NCI-H460 (cell line): ENCODE data around the gene MAJIN. TPM values are rescaled to one million over a fixed set of nuclear protein-coding genes. Genes with fewer than 3 reads are reported as not detected.

Source experiments
- DNase-seq: peaks from one replicate; pipeline ENCODE4 v3.0.0-alpha.2; 2016; ENCODE audit warnings: low read depth; ENCODE audit errors: extremely low read depth
- total RNA-seq: library from RNA; depleted of rRNA; stranded (reverse); fragments of >200 nt; shearing (Covaris generic); gene quantifications from 2 replicates; pipeline ENCODE4 v1.2.3, GENCODE V29; 2014

MAJIN gene
- total RNA-seq, 1 experiment from 2014 or later: not detected

GRCh38 chr11:64916040-64916774 lies 55.7 kb downstream of the MAJIN start:
- no peak for DNase-seq

DNA sequence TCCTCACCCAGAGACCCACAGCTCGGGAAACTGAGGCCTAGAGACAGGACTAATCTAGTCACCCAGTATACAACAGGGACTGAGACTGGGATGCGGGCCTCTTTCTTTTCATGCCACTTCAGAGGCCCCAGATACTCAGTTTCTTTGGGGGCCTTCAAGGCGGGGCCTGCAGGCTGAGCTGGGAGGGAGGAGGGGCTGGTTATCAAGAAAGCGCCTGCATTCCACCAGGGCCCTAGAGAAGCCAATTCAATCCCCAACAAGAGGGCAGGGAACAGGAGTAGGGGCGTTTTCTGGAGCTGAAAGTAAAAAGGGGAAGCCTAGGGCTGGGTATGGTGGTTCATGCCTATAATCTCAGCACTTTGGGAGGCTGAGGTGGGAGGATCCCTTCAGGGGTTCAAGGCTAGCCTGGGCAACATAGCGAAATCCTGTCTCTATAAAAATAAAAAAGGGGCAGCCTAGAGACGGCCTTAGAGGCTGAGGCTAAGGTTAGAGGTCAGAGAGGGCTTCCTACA lies 56.5 kb downstream of the MAJIN start:
- DNase-seq: no peak

GRCh38 chr11:64914123-64914522 lies 57.8 kb downstream of the MAJIN start:
- no peak for DNase-seq

DNA sequence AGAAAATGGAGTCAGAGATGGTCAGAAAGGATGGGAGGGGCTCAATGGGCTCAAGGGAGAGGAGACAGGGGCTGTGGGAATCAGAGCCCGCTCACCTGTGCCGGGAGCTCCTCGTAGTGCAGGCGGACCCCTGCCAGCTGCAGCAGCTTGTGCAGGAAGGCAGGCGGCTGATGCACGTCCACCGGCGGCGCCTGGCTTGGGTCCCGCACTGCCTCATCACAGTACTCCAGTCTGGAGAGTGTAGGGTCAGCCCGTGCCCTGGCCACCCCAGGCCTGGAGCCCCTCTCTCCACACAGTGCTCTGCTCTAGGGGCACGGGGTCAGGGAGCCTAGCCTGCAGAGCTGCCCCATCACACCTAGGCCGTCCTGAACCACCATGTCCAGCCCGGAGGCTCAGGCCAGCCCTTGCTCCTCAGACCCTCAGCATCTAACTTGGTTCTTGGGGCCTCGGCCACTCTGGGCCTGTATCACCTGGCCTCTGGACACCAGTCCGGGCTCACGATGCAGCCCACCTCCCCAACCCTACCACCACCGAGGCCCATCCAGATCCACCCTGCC lies 58.7 kb downstream of the MAJIN start:
- DNase-seq: no peak

DNA sequence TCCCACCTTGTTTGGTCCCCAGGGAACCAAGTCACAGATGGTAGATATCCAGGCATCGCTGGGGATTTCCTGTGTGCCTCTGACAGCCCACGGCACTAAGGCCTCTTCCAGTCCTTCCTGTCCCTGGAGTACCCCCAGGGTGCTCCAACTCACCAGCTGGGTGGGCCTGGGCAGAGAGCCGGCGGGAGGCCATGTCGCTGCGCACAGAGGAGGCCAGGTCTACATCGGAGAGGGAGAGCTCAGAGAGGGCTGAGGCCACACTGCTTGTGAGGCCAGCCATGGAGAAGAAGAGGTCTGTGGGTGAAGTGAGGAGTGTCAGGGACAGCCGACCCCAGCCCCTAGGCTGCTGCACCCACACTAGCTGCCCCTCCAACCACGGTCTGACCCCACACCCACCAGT lies 60.2 kb downstream of the MAJIN start:
- no peak for DNase-seq

- no peak for DNase-seq
Measured at GRCh38 chr11:64911142-64911541, 60.8 kb downstream of the MAJIN start.

GRCh38 chr11:64910451-64911093 lies 61.3 kb downstream of the MAJIN start:
- no peak for DNase-seq

DNA sequence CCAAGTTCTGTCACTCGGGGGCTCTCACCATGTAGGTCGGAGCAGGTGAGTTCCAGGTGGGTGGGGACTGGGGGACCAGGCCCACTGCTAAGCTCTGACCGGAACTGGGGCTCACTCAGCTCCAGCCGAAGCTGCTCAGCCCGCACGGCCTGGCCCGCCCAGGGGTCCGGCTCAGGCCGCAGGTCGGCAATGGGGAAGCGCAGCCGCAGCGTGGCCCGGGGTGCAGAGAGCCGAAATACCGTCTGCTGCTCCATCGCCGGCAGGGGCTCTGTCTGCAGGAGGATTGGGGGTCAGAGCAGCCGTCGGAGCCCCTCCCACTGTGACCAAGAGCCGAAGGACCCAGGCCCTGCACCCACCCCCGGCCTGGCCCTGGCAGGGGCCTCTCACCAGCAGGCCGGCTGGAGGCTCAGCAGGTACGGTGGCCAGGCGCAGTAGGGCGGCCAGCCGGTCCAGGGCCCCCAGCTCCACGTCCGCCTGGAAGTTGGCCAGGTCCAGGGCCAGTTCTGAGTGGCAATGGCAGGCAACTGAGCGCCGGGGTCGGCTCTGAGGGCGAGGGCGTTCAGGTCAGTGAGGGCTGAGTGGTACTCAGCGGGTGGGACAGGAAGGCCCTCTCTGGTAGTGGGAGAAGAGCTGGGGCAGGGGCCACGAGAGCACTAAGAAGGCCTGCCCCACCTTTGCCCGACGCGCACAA lies 62.1 kb downstream of the MAJIN start:
- DNase-seq: no peak

DNA sequence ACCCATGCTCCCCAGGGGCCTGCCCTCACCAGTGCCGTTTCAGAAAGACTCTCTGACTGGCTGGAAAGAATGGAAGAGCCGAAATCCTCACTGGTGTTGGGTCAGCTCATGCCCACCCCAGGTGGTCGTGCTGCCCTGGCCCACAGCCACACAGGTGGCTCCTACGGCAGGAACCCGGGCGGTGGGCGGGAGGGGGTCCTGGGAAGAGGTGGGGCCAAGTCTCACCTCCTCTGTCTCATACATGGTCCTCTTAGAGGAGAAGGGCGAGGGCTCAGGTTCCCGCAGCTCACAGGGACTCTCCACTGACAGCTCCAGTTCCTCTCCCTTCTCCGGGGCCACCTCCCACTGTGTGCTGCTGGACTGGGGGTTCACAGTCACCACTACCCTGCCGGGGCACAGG lies 63.1 kb downstream of the MAJIN start:
- no peak for DNase-seq

DNA sequence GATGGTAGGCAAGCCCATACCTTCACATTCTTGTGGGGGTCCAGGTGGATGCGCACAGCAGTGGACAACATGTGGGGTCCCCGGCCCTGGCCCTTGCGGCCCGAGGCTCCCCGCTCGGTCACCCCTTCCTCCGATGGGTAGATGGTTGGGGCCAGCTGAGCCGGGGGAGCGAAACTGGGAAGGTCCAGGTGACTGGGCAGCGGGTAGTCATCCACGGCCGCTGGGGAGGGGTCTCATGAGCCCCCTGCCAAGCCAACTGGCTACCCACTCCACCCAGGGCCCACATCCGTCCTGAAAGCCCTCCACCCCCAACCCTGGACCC lies 65.6 kb downstream of the MAJIN start:
- DNase-seq: no peak

GRCh38 chr11:64905516-64906313 lies 66.2 kb downstream of the MAJIN start:
- DNase-seq: no peak

- DNase-seq: no peak
Measured at GRCh38 chr11:64903291-64903833, 68.5 kb downstream of the MAJIN start.

DNA sequence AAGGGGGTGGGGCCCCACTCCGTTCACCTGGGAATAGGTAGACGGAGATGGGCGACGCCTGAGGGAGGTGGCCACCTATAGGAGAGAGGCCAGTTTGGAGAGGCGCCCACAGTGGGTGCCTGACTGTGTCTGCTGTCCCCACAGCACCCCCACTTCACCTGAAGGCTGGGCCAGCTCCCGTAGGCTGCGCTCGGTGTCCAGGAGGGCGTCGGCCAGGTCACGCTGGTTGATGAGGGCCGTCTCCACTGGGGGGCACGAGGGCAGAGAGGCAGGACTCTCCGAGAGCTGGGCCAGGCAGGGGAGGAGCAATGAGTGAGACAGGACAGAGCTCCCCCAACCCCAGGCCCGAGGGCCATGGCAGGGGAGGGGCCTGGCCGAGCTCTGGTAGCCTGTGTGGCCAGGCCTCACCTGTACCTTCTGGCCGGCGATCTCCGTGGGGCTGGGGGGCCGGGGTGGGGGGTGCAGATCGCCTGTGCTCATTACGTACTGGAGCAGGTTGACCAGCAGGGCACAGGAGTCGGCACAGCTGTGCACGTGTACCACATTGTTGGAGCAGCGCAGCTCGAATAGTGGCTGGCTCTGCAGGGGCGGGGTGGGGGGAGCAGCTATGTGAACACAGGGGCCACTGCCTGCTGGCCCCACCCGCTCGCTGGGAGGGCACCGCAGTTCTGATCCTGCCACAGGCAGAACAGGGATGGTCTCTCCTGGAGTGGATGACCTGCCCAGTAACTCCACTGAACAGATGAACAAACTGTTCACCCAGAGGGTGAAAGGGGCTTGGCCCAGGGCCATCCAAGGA lies 69.6 kb downstream of the MAJIN start:
- no peak for DNase-seq

- DNase-seq: no peak
Measured at GRCh38 chr11:64900774-64901173, 71.1 kb downstream of the MAJIN start.

DNA sequence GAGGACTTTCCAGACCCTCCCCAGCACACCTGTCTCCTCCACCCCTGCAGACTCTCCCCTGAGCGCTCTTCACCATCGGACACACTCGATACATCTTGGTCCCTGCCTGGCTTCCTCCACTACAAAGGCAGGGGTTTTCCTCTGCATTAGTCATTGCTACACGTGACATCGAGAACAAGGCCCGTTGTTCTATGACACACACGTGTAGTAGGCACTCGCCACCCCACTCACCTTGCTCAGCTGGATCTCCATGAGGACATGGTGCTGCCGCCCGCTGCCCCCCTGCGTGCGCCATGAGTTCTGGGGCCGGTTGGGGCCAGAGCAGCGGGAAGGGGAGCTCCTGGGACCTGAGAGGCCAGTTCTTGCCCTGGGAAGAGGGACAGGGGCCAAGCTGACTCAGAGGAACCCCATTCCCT lies 71.6 kb downstream of the MAJIN start:
- DNase-seq: no peak

- no peak for DNase-seq
Measured at GRCh38 chr11:64898541-64898940, 73.4 kb downstream of the MAJIN start.

- DNase-seq: no peak
Measured at GRCh38 chr11:64898076-64898445, 73.8 kb downstream of the MAJIN start.

- DNase-seq: no peak
Measured at GRCh38 chr11:64897381-64898075, 74.4 kb downstream of the MAJIN start.

DNA sequence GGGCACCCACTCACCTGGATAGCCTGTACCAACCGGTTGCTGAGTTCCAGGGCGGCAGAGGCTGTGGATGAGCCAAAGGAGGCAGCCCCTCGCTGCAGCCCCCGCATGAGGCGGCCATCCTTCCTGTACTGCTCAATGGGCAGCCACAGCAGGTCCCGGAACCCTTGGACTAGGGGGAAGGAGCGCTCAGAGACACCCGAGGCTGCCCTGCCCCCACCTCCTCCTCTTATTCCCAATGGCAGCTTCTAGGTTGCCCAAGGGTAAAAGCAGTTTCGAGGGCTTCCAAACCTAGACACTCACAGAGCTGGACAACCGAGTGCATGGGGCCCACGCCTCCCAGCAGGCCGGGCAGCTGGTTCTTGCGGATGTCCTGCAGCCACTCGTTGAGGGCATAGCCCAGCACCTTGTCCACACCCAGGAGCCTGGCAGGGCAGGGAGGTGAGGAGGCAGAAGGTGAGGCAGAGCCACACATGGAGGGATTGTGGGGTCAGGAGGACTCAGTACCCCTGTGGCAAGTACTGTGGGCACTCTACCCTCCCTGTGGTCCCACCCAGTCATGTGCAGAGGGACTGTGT lies 75.4 kb downstream of the MAJIN start:
- no peak for DNase-seq
